OCI-LY7 (cell line): Measurements from ENCODE around the gene IMP4.

ENCODE experiments used
- CTCF ChIP-seq: fragments of 200-600 bp; sonication (generic); conservative IDR thresholded peaks from 2 replicates; pipeline ENCODE4 v1.5.1; 2014; ENCODE audit warnings: mild to moderate bottlenecking, antibody characterized with exemption, low read length, moderate library complexity, mixed read lengths
- EZH2phosphoT487 ChIP-seq: fragments of 200-600 bp; sonication (generic); IDR thresholded peaks from 2 replicates; pipeline ENCODE4 v1.6.1; 2018; ENCODE audit warnings: low read depth, borderline replicate concordance, mild to moderate bottlenecking, mixed run types, antibody characterized with exemption, low read length, moderate library complexity, mixed read lengths

- TF ChIP-seq CTCF (no peak), EZH2phosphoT487 (no peak)
Measured at GRCh38 chr2:130316596-130316995, 26.1 kb upstream of the IMP4 start.
